NCI-H82 treated with DMSO at 0.1 percent for 48 hours (cell line): ENCODE results near the gene ESYT2.

Experiments
- DNase-seq: peaks from one replicate; lab custom pipeline; 2025; ENCODE audit not compliant: unreplicated experiment; lab: John Stamatoyannopoulos, UW

ESYT2 gene

GRCh38 chr7:158771213-158771834 is 58.0 kb downstream of the ESYT2 start:
- DNase-seq: no peak

- DNase-seq: no peak
These were observed 61.6 kb downstream of the ESYT2 start for GRCh38 chr7:158767707-158768106.

GRCh38 chr7:158766570-158767281 is 62.6 kb downstream of the ESYT2 start:
- DNase-seq: no peak

GRCh38 chr7:158765020-158765419 is 64.3 kb downstream of the ESYT2 start:
- no peak for DNase-seq

GRCh38 chr7:158763454-158764033 is 65.8 kb downstream of the ESYT2 start:
- no peak for DNase-seq

- DNase-seq: no peak
These were observed 67.4 kb downstream of the ESYT2 start for GRCh38 chr7:158761945-158762344.

- DNase-seq: no peak
These were observed 68.4 kb downstream of the ESYT2 start for GRCh38 chr7:158760936-158761335.

- DNase-seq: no peak
These were observed 68.9 kb downstream of the ESYT2 start for GRCh38 chr7:158760445-158760764.

GRCh38 chr7:158759749-158760444 is 69.4 kb downstream of the ESYT2 start:
- DNase-seq: no peak

- no peak for DNase-seq
These were observed 70.1 kb downstream of the ESYT2 start for GRCh38 chr7:158759245-158759614.

- no peak for DNase-seq
These were observed 70.6 kb downstream of the ESYT2 start for GRCh38 chr7:158758586-158759244.

GRCh38 chr7:158757404-158757989 is 71.8 kb downstream of the ESYT2 start:
- DNase-seq: no peak

- no peak for DNase-seq
These were observed 74.4 kb downstream of the ESYT2 start for GRCh38 chr7:158754746-158755444.

- DNase-seq: no peak
These were observed 75.4 kb downstream of the ESYT2 start for GRCh38 chr7:158753900-158754299.

GRCh38 chr7:158751751-158752150 is 77.6 kb downstream of the ESYT2 start:
- DNase-seq: no peak

GRCh38 chr7:158751199-158751598 is 78.1 kb downstream of the ESYT2 start:
- no peak for DNase-seq

GRCh38 chr7:158750702-158751101 is 78.6 kb downstream of the ESYT2 start:
- no peak for DNase-seq

- DNase-seq: no peak
These were observed 79.9 kb downstream of the ESYT2 start for GRCh38 chr7:158749396-158749795.

GRCh38 chr7:158748335-158748734 is 81.0 kb downstream of the ESYT2 start:
- no peak for DNase-seq

GRCh38 chr7:158747408-158747807 is 81.9 kb downstream of the ESYT2 start:
- DNase-seq: no peak

- DNase-seq: no peak
These were observed 82.4 kb downstream of the ESYT2 start for GRCh38 chr7:158746957-158747356.
